Hepatocyte (in vitro differentiated cells): ENCODE measurements around the gene RGS6.

ENCODE experiments used
- EZH2 ChIP-seq: fragments of 200-600 bp; sonication (generic); IDR thresholded peaks from 2 replicates; pipeline ENCODE4 v1.6.1; 2016; ENCODE audit warnings: antibody characterized with exemption, mild to moderate bottlenecking, borderline replicate concordance
- TF ChIP-seq, protein P1 (sequence below): fragments of 200-600 bp; sonication (generic); IDR thresholded peaks from 2 replicates; pipeline ENCODE4 v1.5.1; 2016; ENCODE audit warnings: antibody characterized with exemption, mild to moderate bottlenecking; ENCODE audit not compliant: poor library complexity

DNA sequence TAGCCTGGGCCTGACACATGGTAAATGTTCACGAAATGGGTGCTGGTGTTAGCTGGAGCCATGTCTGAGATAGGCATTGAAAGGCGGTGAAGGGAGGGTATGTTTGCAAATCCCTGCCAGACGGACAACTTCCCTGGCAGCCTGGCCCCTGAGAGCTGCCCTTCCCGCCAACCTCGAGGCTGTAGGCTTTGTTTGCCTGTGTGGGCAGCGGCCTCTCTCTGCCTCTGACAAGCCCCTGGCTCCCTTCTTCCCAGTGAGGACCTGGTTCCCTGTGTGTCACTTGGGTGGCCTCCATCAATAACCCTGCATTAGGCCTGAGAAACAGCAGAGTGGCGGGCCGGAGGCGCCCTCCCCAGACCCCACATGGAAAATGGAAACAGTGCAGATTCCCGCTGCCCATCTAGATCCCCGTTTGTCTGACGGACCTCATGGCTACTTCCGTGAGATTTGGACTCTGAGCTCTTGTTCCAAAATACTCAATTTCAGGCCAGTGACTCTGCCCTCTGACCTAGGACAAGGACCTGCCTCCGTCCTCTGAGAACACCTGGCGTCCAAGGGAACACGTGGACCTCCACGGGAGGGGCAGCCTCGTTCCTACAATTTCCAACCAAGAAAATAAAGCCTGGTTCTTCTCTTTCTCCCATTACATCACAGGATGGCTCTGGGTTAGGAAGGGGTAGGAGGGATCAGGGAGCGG is 636.2 kb downstream of the RGS6 start:
- TF ChIP-seq, protein P1, sequence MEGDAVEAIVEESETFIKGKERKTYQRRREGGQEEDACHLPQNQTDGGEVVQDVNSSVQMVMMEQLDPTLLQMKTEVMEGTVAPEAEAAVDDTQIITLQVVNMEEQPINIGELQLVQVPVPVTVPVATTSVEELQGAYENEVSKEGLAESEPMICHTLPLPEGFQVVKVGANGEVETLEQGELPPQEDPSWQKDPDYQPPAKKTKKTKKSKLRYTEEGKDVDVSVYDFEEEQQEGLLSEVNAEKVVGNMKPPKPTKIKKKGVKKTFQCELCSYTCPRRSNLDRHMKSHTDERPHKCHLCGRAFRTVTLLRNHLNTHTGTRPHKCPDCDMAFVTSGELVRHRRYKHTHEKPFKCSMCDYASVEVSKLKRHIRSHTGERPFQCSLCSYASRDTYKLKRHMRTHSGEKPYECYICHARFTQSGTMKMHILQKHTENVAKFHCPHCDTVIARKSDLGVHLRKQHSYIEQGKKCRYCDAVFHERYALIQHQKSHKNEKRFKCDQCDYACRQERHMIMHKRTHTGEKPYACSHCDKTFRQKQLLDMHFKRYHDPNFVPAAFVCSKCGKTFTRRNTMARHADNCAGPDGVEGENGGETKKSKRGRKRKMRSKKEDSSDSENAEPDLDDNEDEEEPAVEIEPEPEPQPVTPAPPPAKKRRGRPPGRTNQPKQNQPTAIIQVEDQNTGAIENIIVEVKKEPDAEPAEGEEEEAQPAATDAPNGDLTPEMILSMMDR, result no peak
- TF ChIP-seq EZH2, result no peak
